HG02943 (cell line): ENCODE data around the gene POLR2F.

Experiments used
- ATAC-seq: cut with Tn5 transposase; IDR thresholded peaks from one replicate; pipeline ENCODE4 v1.9.1; 2021; ENCODE audit warnings: mild to moderate bottlenecking, low read depth, moderate library complexity; ENCODE audit not compliant: unreplicated experiment

POLR2F gene

DNA sequence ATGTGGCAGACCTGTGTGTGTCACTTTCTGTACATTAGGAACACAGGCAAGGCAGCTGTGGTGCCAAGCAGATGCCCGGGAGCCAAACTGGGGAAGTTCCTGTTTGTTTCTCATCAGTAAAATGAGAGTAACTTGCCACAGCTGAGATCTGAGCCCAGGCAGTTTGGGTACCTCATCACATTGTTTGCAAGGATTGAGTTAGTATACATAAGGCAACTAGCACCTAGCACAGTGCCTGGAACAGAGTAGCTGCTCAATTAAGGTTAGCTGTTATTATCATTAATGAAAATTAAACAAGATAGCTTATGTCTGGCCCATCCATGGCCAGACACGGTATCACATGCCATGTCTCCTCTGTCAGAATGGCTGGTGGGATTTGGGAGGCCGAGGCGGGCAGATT lies 23.0 kb downstream of the POLR2F start:
- ATAC-seq: no peak

DNA sequence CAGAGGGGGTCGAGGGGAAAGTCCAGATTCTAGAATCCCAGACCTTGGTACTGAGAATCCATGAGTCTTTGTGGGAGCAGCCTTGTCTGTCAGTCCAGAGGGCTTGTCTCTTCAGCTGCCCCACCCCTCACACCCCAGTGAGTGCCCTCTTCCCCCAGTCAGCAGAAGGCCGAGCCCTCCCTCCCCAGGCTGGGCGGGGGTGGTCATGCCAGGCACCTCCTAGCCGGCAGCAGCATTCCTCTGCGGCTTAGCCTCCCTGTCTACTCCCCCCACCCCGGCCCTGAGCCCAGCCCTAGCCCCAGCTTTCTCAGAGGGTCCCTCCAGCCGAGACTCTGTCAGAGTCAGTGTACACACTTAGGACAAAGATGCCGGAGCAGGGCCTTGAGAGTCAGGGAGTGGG lies 26.3 kb downstream of the POLR2F start:
- no peak for ATAC-seq

DNA sequence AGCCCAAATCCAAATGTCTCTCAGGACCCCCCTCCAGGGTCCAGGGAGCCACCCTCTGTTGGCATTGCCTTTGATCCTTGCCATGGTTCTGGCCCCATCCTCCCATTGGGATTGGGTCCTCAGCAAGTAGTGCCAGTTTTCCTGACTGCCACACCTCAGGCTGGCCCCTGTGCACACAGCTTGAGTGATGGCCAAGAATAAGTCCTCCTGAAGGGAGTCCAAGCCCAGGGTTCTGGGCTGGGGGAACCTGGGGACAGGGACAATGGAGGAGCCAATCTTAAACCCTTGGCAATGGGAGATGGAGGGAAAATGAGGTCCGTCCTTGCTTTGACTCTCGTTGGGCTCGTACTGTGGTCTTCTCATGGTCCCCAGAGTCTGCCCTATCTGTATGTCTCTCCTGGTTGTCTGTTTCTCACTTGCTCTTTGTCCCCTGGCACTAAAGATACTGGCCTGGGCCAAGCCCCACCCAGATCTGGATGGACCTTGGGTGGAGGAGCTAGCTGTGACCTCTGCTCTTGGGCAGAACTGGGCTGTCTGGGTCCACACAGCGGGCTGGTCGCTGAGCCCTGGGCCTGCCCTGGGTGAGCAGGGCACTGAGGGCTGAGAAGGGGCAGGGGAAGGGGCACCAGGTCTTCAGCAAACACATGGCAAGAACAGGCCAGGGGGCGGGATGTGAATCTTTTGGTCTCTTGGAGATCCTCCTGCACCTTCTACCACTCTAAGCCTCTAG lies 27.9 kb downstream of the POLR2F start:
- no peak for ATAC-seq

DNA sequence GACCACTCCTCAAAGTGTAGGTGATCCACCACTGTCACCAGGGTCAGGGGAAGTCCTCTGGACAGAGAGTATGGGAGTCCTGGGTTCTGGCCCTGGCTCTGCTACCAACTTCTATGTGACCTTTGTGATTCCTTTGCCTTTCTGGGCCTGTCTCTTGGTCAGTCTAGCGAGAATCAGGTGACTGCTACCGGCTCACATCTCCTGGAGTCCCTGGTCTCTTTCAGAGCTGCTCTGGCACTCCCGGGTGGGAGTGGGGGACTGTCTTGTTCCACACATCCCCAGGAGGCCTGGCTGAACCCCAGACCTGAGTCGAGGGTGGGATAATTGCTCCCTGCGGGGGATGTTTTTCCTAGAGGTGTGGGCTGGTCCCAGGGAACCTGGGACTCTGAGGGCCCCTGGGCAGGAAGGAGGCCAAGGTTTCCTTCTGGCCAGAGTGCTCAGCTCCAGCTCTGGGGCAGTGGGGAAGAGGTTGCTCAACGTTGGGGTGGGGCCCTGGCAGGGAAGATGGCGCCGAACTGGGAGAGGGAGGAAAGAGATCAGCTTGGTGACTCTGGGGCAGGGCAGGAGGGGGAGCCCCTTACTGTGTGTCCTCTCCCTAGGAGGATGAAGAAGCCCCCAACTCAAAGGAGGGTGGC lies 28.8 kb downstream of the POLR2F start:
- ATAC-seq: no peak

DNA sequence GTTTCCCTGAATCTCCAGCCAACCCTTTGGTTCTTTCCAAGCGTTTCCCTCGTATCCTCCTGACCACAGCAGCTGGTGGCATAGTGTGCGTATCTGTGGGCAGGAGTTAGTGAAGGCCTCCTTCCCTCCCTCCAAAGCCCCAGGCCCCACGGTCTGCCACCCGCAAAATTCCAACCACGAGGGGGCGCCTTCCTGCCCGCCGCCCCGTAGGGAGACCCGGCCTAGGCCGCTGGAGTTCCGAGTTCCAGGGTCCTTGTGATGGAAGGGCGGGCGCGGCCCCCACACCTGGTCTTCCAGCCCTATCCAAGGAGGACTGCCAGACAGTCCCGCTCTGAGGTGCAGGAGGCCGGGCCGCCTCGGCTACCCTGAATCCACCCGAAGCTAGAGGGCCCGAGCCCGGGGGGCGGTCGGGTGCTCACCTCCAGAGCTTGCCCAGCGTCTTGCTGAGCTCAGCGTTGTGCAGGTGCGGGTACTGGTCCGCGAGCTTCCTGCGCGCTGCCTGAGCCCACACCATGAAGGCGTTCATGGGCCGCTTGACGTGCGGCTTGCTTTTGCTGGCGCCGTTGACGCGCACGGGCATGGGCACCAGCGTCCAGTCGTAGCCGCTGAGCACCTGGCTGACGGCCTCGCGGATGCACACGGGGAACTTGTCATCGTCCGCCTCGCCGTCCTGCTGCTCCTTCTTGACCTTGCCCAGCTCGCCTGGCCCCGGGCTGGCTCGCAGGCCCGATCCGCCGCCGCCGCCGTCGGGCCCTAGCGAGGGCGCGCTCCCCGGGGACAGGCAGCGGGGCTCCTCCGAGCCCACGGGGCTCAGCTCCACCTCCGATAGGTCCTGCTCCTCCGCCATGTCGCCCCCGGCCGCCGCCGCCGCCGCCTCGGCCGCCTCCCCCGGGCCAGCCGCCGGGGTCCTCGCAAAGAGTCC lies 29.7 kb downstream of the POLR2F start:
- no peak for ATAC-seq

DNA sequence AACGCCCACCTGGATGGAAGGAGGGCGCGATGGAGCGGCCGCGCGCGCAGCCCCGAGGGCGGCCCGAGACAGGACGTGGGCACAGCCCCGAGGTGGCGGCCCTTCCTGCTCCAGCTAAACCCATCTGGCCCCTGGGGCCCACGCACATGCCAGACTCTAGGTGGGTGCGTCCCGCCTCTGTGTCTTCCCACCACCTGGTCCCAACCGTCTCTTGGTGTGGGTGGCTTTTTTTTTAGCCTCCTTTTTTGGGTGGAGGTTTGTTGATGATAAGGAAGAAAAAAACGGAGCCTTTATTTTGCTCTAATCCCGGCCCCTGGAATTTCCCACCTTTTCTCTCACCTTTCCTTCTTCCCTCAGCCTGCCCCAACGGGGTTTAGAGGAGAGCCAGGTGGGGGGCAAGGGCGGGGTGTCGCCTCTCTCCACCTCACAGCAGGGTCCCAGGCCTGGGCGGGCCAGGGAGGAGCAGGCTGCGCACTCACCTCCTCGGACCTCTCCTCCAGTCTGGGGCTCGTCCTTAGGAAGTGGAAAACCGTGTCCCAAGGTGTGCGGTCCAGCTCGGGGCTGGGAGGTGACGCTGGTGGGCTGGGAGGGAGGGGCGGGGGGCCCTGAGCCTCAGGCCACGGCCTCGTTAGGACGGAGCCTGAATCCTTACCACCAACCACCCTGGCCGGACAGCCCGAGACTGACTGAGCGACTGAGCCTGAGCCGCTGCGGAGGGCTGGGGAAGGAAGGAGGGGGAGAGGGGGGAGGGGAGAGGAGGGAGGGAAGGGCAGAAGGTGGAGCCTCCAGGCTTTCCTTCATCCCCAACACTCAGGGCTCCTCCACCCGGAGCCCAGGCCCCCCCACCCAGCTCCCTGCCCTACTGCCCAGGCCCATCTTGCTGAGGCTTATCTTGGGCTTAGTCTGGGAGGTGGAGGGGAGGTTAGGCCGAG lies 30.6 kb downstream of the POLR2F start, which contains the start of gene SOX10:
SOX10 (minus strand) TSS at position 696 of the 932 bp plus-strand sequence. CDS start 771 bp downstream, outside the sequence.
- no peak for ATAC-seq

DNA sequence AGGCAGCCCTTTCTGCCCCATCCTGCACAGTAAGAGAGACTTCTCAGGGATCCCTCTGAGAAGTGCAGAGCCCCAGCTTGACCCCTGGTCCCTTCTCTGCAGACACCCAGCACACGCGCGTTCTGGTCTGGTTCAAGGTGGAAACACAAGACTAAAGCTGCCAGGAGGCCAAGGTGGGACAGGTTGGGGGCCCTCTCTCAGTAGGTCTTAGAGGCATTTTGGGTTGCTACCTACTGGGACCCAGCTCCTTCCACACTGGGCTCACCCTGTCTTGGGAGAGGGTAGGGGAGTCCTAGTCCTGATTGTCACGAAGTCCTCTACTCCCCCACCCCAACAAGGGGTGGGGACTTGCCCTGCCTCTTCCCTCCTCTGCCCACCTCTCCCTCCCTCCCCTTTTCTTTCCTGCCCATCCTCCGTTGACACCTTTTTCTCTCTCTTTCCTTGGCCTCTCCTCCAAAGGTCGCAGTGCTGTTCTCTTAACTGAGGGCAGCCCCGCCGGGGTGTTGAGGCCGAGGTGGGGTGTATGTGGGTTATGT lies 31.6 kb downstream of the POLR2F start:
- no peak for ATAC-seq

DNA sequence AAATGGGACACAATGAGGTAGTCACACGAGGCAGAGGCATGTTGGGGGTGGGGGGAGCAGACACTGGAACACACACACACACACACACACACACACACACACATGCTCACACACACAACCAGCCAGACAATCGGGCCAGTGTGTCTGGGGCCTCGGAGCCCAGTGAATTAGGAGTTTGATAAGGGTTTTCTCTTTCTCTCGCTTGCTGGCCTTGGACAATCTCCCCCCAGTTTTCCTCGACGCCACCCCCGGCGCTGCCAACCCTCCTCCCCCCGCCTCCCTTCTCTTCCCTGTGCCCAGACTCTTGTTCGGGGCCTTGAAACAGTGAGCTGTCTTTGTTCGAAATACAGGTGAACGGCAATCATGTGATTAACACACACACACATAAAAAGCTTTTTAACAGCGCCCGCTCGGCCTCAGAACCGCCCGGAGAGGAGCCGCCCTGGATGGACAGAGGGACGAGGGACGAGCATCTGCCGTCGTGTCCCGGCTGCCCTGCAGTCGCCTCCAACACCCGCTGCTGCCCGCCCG lies 32.3 kb downstream of the POLR2F start:
- no peak for ATAC-seq

DNA sequence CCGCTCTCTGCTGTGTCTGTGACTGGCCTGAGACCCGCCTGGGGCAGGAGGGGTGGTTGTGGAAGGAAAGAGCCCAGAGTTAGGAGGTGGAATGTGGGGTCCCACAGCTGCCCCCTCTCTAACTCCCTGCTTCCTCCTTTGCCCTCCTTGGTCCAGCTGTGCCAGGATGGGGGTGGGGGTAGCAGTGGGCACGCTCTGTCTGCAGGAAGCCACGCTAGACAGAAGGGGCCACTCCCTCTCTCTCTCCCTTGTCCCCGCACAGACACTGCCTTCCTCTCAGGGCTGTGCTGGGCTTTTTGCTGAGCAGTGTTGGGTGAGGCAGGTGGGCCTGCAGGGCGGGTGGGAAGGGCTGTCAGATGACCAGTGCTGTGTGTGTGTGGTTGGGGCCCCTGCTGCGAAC lies 32.9 kb downstream of the POLR2F start:
- ATAC-seq: no peak

DNA sequence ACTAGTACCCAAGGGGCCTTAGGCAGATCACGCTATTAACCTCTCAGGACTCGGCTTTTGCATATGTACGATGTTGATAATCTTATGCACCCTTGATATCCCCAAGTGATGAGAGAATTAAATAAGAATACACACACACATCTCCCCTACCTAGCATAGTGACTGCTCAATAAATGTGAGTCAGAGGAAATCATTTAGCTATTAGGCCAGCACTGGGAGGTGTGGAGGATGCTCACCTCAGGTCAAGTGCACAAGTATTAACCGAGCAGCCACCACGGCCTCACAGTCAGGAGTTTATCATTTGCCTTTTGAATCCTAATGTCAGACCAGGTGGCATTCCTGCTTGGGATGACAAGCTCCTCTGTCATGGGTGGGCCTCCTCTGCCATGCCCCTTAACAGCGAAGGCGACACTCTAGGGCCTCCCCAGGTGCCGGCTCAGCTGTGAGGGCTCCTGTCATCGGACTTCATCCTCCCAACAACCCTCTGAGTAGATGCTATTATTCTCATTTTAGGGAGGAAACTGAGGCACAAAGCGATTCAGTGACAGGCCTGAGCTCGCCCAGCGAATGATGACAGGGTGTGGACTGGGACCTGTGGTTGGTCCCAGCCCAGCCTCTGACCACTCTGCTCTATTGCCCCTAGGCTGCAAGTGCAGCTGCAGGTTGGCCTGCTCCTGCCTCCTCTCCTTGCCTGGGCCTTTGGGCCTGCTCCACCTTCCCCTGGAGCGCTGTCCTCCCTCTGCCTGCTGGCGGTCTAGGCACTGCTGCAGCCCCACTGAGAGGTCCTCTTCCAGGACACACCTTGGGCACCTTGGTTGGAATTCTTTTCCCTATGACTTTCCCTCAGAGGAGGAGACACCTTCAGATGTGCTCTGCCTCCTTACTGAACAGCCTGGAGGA lies 35.9 kb downstream of the POLR2F start:
- ATAC-seq: no peak

DNA sequence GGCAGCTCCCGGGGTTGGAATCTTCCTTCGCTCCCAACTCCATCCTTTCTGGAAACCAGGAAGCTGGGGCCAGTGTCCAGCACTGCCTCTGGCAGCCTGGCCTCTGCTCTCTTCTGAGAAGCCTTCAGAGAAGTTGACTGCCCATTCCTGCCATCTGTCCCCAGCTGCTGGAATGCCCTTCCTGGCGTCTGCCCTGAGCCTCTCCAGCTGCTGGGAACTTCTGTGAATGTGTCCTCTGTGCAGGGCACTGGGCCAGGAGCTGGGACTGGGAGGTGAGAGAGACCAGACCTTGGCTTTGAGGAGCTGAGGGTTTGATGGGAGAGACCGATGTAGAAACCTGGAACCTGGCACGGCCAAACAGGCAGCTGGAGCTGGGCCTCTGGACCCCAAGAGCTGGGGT lies 36.8 kb downstream of the POLR2F start:
- no peak for ATAC-seq

DNA sequence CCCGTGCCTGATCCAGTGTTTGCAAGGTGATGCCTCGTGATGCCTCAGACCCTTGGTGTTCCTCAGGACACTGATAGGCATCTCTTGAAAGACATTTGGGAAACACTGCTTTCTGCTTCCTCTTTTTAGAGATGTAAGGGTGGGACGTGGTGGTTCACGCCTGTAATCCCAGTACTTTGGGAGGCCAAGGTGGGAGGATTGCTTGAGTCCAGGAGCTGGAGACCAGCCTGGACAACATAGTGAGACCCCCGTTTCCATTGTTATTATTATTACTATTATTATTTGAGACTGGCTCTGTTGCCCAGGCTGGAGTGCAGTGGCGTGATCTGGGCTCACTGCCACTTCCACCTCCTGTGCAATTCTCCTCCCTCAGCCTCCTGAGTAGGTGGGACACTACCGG lies 37.4 kb downstream of the POLR2F start:
- no peak for ATAC-seq

DNA sequence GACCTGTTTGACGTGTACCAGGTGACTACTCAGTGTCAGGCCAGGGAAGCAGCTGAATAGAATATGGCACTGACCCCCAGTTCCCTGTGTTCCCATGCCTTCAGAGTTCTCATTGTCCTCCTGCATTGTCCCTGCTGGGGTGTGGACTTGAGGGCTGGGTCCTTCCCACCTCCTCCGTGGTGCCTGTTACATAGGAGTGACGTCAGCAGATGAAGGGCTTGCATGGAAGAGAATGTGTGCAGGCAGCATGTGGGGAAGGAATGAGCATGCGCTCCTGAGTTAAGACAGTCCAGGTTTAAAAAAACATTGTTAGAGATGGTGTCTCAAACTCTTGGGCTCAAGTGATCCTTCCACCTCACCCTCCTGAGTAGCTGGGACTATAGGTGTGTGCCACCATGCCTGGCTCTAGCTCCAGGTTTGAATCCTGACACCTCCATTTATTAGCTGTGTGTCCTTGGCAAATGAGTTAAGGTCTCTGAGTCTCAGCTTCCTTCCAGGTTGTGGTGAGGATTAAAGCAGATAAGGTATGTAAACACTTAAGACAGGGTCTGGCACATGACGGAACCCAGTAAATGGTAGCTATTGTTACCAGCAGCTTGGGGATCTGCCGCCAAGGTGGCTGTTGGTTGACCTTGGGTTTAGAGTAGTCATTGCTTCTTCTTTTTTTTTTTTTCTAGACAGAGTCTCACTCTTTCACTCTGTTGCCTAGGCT lies 38.4 kb downstream of the POLR2F start:
- ATAC-seq: no peak

DNA sequence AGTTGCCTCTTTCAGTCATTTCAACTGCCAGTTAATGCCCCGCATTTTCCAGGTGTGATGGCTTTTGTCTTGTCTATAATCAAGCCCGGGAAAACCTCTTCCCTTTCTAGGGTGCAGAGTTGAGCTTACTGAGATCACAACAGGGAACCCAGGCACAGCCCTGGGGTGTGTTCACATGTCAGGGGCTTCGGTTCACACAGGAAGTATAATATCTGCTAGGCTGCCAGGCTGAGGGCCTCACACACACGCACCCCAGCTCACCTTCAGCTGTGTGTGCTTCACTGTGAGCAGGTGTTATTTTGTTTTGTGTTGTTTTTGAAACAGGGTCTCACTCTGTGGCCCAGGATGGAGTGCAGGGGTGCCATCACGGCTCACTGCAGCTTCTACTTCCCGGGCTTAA lies 40.5 kb downstream of the POLR2F start:
- ATAC-seq: no peak

DNA sequence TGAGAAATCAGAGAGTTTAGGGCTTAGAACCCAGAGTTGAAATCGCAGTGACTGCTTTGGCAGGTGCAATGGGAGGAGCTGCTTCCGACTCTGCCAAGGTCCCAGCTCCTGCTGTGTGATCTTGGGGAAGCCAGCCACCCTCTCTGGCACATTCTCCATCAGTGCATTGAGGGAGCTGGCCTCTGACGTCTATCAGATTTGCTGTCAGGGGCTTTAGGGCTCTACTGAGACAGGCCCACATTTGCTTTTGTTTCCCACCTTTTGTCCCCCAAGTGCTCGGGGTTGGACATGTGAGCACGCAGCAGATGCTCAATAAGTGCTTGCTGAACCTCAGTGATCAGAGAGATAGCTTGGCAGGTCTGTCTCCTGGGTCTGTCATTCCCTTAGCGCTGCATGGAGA lies 41.5 kb downstream of the POLR2F start:
- ATAC-seq: no peak

DNA sequence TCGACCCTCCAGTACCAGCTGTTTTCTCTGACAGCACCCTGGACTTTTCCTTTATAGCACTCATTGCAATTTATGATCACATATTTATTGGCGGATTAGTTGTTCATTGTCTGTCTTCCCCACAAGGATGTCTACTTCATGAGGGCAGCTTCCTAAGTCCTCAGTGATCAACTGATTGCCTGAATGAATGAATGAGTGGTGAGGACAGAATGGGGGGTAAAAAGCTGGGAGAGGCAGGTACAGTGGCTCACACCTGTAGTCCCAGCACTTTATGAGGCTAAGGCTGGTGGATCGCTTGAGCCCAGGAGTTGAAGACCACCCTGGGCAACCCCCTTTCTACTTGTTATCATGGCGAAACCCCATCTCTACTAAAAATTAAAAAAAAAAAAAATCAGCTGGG lies 42.0 kb downstream of the POLR2F start:
- no peak for ATAC-seq

DNA sequence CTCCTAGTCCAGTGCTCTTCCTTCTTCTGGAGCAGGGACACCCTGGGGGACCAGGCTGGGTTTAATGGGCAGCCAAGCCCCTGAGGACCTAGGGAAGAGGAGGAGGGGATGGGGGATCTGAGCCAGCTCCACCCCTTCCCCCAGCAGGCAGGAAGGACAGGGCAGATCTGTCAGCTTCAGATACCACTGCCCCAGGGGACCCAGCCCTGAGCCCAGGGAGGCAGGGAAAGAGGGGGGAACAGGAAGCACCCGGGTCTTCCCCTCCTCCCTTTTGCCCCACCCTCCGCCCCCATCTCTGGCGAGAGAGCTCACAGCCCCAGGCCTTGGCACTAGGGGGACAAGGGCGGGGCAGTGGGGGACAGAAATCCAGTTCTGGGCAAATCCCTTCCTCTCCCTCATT lies 42.6 kb downstream of the POLR2F start:
- ATAC-seq: no peak
